ENCODE data around the gene LMLN.
"Not testable (repeated sequence)": the region's sequence is repeated elsewhere in the genome, so short reads cannot be mapped to it uniquely, and the experiment has no call there.

Gene LMLN

DNA sequence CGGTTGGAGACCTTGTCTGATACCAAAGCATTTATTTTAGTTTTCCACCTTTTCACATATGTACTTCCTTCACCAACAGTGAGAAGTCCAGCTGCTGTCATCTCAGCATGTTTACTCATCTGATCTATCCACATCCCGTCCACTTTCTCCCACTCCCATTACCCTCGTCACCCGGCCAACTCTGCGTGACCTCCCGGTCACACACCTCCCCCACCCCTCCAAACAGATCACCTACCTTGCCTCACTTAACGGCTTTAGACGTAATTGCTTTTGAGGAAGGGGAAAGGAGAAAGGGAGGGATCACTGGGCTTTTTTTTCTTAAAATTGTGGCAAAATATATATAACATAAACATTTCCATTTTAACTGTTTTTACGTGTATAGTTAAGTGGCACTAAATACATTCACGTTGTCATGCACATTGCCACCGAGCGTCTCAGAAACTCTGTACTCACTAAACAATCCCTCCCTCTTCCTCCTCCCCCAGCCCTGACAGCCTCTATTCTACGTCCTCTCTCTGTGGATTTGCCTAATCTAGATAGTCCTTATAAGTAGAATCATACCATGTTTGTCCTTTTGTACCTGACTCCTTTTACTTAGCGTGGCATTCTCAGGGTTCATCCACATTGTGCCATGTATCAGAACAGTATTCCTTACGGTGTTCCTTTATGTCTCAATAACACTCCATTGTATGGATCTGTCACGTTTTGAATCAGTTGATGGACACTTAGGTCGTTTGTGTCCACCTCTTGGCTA lies 67.2 kb downstream of the LMLN start:
- DNase-seq (ENCODE audit: low read depth in 2 of 2): no peak

DNA sequence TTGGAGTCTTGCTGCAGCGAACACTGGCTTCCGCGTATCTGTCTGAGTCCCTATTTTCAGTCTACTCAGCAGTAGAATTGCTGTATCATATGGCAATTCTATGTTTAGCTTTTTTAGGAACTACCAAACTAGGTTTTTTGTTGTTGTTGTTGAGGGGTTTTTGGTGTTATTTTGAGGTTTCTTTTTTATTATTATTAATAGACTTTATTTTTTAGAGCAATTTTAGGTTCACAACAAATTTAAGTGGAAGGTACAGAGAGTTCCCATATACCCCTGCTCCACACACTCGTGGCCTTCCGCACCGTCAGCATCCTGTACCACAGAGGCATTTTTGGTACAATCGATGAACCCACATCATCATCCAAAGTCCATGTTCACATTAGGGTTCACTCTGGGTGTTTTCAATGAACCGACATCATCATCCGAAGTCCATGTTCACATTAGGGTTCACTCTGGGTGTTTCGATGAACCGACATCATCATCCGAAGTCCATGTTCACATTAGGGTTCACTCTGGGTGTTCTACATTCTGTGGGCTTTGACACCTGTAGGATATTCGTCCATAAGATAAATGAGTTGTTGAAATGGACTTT lies 67.9 kb downstream of the LMLN start:
- DNase-seq (ENCODE audit: low read depth in 2 of 2): no peak

DNA sequence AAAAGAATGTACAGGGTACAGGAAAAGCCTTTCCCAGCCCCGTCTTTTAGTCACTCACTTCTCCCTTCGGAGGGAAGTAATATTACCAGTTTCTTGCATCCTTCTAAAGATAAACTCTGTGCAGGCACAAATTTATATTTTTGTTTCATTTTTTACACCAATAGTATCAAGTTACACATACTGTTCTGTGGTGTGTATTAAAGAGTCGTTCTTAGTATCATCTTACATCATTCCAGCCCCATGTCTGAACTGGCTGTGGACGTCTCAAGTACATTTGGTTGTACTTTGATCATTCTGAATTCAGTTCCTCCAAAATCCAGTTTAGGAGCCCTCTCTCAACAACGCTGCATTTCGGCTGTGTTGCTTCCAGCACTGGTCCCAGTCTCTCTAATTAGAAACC lies 68.7 kb downstream of the LMLN start:
- DNase-seq (ENCODE audit: low read depth in 2 of 2): no peak

DNA sequence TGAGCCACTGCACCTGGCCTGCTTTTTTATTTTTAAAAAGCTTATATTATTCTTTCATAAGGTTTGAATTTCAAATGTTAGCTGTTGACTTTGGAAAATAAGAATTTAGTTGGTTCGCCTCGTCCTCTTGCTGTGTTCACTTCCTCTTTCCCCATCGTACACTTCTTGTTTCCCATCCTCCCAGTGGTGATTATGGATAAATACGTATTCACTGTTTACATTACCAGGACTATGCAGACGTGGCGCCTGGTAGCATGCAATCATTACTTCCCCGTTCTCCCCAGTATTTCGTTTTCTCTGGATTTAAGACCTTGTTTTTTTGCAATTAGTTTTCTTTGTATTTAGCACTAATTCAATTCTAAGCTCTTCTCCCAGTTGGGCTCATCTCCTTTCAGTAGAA lies 70.1 kb downstream of the LMLN start:
- no peak for DNase-seq (ENCODE audit: low read depth in 2 of 2)

DNA sequence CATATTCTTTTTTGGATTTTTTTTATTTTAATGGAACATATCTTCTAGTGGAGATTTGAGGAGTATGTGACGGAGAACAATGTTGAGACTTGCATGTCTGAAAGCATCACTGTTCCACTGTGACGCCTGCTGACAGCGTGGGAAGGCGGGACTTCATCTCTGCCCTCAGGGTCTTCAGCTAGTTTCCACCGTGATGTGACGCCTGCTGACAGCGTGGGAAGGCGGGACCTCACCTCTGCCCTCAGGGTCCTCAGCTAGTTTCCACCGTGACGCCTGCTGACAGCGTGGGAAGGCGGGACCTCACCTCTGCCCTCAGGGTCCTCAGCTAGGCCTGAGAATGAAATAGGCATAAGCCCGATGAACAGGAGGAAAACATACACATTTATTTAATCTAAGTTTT lies 70.7 kb downstream of the LMLN start:
- no peak for DNase-seq (ENCODE audit: low read depth in 2 of 2)

DNA sequence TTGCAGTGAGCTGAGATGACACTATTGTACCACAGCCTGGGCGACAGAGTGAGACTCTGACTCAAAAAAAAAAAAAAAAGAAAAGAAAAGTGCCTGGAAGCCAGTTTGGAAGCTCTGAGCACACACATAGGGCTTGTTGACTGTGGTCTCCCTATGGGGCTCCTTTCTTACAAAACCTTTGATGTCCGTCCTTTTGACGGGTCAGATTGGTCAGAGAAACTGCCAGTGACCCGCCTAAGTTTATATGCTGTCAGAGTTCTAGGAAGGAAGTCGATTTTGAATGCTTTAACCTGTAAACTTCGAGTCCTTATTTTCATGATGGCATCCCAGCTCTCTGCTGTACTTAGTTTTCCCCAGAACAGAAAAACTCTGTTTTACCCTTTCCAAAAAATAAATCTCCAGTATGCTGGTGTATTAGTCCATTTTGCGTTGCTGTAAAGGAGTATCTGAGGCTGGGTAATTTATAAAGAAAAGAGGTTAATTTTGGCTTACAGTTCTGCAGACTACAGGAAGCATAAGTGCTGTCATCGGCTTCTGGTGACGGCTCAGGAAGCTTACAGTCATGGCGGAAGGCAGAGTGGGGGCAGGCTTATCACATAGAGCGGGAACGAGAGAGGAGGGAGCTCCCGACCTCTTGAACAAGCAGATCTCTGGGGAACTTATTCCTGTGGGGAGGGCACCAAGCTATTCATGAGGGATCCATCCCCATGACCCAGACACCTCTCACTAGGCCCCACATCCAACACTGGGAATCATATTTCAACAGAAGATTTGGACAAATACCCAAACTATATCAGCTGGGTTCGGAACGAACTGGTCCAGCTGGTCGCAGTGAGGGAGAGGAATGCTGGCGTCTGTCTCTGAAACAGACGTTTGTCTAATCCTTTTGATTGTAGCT lies 72.3 kb downstream of the LMLN start:
- no peak for DNase-seq (ENCODE audit: low read depth in 2 of 2)

DNA sequence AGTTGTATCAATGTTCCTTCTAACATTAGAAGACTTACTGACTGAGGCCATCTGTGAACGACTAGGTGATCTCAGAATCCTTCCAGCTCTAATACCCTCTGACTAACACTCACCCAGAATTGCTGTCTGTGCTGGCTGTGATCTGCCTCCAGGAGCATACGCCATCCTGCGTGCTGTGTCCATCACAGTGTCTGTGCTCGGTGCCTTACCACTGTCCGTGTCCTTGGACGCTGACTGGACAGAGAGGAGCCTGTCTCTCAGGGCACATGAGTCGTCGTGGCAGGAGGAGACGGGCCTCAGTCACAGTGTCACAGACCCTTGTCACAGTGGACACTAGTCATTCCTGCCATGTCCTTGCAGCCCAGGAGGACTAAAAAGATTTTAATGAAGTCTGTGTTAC lies 83.1 kb downstream of the LMLN start:
- DNase-seq (ENCODE audit: low read depth in 2 of 2): no peak

DNA sequence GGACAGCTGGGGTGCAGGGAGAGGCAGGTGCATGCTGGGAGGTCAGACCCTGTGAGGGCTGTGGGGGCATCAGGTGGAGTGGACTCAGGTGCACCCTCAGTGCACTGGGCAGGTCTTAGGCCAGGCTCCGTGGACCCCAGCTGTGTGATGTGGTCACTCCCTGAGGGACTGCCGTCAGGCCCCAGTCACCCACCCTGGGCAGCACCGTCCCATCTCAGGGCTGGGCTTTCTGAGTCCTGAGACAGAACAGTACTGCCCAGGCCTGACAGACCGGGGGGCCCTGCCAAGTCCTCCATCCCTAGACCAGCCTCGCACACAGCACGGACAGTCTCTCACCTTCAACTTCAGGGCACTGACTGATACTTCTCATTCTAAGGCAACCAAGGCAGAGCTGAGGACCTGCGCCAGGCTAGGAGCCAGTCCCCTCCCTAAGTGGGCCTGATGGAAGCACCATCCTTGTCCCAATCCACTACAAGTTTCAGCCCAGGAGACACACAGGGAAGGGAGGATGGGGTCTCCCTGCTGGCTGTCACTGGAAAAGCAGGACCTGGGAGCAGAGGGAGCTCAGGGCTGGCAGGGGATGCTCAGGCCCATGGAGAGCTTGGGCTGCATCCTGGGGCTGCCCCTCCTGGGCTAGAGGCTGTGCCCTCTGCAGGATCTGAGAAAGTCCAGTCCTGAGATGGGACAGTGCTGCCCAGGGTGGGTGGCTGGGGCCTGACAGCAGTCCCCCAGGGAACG lies 86.3 kb downstream of the LMLN start:
- DNase-seq (ENCODE audit: low read depth in 2 of 2): no peak

DNA sequence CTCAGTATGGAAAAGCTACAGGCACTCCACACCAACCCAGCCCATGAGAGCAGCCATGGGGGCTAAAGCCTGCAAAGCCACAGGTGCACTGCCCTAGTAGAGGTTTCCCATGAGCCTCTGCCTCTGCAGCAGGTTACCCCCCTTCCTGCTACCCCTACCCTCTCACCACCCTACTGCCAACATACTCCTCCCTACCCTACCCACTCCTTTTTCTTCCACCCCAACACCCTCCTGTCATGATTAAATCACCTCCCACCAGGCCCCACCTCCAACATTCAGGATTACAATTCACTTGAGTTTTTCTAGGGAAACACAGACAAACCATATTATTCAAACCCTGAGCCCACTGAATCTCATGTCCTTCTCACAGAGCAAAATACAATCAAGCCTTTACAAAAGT lies 88.4 kb downstream of the LMLN start:
- no peak for DNase-seq (ENCODE audit: low read depth in 2 of 2)

DNA sequence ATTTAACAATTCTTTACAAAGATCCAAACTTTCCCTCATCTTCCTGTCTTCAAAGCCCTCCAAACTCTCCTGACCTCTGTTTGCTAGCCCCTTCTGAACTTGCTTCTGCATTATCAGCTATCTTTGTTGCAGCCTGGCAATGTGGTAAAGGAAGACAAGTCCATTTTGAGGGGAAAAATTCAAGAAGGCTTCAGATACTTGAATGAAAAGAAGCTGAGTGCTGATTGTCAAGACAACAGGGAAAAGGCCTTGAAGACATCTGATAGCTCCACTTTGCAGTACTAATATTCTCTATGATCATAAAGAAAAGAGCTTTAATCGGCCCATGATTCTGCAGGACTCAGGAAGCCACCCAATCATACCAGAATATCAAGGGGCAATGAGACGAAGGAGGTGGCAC lies 91.8 kb downstream of the LMLN start:
- no peak for DNase-seq (ENCODE audit: low read depth in 2 of 2)

DNA sequence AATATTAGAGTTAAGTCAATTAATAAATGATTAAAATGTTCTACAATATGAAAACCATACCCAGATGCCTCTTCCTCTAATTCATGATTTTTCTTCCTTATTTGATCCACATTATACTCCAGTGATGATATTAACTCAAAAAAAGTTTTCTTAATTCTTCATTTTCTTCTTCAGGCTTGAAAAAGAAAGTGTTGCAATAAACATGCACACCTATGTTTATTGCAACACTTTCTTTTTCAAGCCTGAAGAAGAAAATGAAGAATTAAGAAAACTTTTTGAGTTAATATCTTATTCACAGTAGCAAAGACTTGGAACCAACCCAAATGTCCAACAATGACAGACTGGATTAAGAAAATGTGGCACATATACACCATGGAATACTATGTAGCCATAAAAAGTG lies 93.4 kb downstream of the LMLN start:
- not testable (repeated sequence) for DNase-seq (ENCODE audit: low read depth in 2 of 2)

DNA sequence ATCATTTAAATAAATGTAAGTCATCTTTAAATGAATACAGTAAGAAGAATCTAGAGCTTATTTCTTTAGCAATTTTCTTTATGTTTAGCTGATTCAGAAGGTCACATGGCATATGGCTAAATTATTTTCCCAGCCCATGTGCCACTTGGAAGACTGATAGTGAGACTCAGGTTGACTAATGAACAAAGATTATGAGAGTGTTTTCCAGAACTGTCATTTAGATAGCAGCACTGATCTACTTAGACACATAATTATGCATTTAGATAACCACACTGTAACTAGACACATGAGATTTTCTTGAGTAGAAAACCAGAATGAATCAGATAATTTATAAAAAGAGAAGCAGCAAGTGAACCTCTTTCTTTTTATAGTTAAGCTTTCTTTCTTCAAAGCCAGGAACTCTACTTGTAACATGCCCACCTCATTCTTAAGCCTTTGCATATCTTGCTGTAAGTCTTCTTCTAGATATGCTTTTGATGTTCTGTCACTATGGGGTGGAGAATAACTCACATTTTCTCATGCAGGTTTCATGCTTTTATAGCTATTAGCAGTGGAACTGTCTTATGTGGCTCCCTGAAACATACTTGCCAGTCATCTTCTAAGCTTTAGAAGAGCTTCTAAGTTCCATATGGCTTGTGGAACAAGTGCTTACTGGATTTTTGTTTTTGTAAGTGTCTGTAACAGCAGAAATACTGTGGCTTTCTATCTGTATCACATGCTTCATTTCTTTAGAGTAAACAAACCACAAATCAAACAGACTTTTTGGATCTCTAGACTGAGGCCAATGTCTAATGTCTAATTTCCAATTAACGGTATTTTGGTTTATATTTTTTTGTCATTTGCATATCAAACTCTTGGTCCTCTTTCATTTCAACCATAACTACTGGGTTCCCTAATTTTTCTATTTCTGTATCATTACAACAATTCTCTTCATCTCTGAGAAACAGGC lies 101.4 kb downstream of the LMLN start:
- no peak for DNase-seq (ENCODE audit: low read depth in 2 of 2)

DNA sequence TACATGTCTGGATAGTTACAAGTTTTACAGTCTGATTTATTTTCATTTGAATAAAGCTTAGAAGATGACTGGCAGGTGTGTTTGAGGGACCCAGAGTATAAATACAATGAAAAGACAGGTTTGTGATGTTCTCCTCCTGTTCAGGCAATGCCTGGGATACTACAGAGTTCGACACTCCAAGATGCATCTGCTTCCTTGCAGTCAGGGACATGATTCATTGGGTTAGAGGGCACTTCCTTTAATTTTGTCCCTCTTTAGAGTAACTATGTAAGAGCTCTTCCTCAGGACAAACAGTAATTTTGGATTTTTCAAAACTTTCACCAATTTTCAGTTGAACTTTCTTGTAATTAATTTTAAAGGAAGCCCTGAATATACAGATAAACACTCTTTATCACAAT lies 102.0 kb downstream of the LMLN start:
- DNase-seq (ENCODE audit: low read depth in 2 of 2): no peak

DNA sequence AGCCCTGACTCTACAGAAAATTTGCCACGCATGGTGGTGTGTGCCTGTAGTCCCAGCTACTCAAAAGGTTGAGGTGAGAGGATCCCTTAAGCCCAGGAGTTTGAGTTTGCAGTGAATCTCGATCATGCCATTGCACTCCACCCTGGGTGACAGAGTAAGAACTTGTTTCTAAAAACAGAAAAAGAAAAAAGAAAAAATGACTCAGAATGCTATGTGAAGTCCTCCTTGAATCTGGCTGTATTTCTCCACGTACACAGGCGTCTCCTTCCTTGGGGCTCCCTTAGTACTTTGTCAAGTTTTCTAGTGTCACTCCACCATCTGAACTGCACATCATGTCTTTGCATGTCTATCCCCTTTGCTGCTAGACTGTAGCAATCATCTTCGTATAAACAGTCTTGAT lies 104.4 kb downstream of the LMLN start:
- no peak for DNase-seq (ENCODE audit: low read depth in 2 of 2)

DNA sequence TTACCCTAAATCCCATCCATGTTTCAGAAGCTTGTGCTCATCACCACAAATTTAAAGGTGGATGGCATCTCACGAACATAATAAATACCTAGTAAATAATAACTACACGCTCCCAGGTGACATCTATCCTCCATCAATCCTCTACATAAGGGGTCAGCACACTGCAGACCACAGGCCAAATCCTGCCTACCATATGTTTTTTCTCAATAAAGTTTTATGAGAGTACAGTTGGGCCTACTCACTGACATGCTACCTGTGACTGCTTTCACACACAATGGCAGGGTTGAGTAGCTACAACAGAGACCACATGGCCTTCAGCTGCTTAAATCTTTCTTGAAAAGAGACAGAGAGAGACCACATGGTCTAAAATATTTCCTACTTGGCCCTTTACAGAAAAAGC lies 105.9 kb downstream of the LMLN start:
- no peak for DNase-seq (ENCODE audit: low read depth in 2 of 2)

DNA sequence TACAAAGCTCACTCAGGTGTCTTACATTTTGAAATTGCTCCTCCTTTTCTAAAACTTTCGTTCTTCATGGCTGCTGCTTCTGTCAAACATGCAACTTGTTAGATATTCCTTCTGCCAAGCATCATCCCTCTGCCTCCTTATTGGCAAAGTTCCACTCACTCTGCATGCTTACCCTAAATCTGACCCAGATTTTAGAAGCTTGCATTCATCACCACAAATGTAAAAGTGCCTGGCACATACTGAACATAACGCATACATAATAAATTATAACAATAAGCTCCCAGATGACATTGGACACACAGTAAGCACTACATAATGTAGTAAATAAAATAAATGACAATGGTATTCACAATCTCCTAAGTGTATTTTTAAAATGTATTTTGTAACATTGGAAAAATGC lies 107.4 kb downstream of the LMLN start:
- DNase-seq (ENCODE audit: low read depth in 2 of 2): no peak

DNA sequence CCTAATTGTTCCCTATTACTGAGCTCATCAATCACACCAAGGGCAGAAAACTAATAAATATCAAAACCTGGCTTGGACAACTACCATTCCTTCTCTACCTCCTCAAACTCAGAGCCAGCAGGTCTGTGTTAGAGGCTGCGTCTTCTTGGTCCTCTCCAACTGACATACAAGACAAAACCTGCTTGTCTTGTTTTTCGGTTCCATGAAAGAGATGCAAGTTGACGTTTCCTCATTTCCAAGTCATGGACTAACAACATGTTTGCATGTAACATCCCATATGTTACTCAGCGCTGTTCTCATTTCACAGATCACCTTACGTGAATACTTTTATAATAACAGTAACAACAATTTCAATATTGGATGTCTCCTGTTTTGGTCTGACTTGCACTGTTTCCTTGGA lies 110.9 kb downstream of the LMLN start:
- DNase-seq (ENCODE audit: low read depth in 2 of 2): no peak

DNA sequence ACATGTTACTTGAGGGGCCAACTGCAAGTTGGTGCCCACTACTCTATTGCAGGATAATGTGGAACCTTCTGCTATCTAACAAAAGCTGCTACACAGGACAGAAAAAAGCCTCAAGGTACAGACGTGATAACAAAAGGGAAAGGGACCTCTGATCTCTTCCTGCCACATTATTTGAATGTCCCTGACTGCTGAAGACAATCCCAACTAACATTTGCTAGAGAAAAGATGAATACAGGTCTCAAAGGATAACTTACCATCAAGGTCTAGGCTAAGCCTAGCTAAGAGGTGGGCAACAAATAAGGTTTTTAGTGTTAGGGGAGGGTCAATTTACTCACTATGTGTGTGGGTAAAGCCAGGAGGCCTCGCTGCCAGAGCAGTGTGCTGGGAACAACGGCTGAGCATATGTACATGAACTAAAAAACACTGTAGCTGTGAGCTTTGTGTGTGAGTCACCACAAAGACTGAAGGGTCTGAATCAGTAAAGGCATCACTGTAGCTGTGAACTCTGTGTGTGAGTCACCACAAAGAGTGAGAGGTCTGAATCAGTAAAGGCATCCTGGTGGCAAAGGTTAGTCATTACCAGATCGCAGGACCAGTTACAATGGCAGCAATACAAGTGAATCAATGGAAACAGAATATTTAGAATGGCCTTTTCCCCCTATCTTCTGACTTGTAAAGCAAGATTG lies 111.7 kb downstream of the LMLN start:
- peak; percentile 21 to 33 for DNase-seq (ENCODE audit: low read depth in 2 of 2)

DNA sequence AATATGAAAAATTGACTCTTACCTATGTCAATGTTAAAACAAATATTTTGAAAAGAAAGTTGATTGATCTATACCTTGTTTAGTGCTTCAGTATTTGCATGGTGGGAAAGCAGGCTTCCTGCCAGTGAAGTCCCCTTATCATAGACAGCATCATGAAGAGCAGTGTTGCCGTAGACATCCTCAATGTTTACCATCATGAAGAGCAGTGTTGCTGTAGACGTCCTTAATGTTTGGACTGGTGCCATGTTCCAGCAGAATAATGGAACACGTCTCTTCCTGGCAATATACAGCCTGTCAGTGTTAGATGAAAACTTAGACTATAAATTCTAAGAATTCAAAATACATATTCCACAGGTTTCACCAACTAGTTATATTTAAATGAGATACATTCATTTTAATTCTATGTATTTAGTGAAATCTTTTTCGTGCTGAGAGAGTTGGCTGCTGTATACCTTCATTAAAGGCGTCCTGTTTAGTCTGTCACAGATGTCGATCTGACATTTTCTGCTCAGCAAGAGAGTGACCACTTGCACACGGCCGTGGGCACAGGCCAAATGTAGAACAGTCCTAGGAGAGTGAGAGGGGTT lies 116.8 kb downstream of the LMLN start:
- DNase-seq (ENCODE audit: low read depth in 2 of 2): no peak
